Tibial artery (tissue), 4 donors: ENCODE results near the gene ACOT7.
A peak's percentile ranks its signal among the peaks of the same experiment; 100 is the strongest.

ENCODE experiments used
- DNase-seq, 2 donors: peaks; one replicate each; pipeline ENCODE4 v3.0.0-alpha.2; 2019
- H3K27ac ChIP-seq, 2 donors: fragments of 200-600 bp; sonication (generic) in 1 of 2; 1 replicate in 1 of 2; 2 replicates in 1 of 2; pipeline ENCODE4 v1.5.1; 2018 to 2019; ENCODE audit warnings: mild to moderate bottlenecking in 1 of 2
- H3K27me3 ChIP-seq, 2 donors: fragments of 200-600 bp; sonication (generic) in 1 of 2; one replicate each; pipeline versions ENCODE4 v1.5.1 to v1.6.0; 2016 to 2019
- H3K36me3 ChIP-seq, 3 donors: fragments of 200-600 bp; sonication (generic) in 2 of 3; one replicate each; pipeline ENCODE4 v1.5.1; 2016 to 2019; ENCODE audit warnings: mild to moderate bottlenecking in 2 of 3
- H3K4me1 ChIP-seq, 4 donors: fragments of 200-600 bp; sonication (generic) in 2 of 4; 1 replicate in 3 of 4; 2 replicates in 1 of 4; pipeline ENCODE4 v1.5.1; 2016 to 2019
- H3K4me3 ChIP-seq, 2 donors: fragments of 200-600 bp; sonication (generic) in 1 of 2; 1 replicate in 1 of 2; 2 replicates in 1 of 2; pipeline ENCODE4 v1.5.1; 2018 to 2019; ENCODE audit warnings: mild to moderate bottlenecking in 2 of 2
- H3K9me3 ChIP-seq, 3 donors: fragments of 200-600 bp; sonication (generic) in 1 of 3; one replicate each; pipeline ENCODE4 v1.5.1; 2016 to 2019
- CTCF ChIP-seq, 2 experiments: fragments of 200-600 bp in 1 of 2; fragments of 450-650 bp in 1 of 2; IDR thresholded peaks; one replicate each; pipeline ENCODE4 v1.5.1; 2017 to 2019; ENCODE audit warnings: antibody characterized with exemption in 2 of 2, mild to moderate bottlenecking in 1 of 2, moderate library complexity in 1 of 2
- intact Hi-C: fragments of 100-400 bp; cut with DNase I; formaldehyde crosslinking; loops from one replicate; pipeline ENCODE4 v1.15.0; 2023; ENCODE audit warnings: low total_unique reads

ACOT7 gene

GRCh38 chr1:6260961-6261614 is 132.5 kb downstream of the ACOT7 start, which contains the start of gene GPR153:
Gene GPR153, minus strand, starts transcription at chr1:6261098. Its CDS starts 6,193 bp downstream, at chr1:6254905.
- no peak for TF ChIP-seq CTCF (IDR thresholded peaks at IDR 0.05)
- Histone ChIP-seq H3K27ac (peak within 1 kb of the TSS in 1 of 2 donors; percentile 38), H3K27me3 (peaks cover 0 to 76% of the 10 kb centered on the region in 2 donors), H3K36me3 (no peaks in the 10 kb centered on the region), H3K4me1 (peaks cover 0 to 28% (median 14%) of the 10 kb centered on the region in 4 donors), H3K9me3 (no peaks in the 10 kb centered on the region), H3K4me3 (peak within 1 kb of the TSS; percentile 41 to 45)
- no peak for DNase-seq
- intact Hi-C loops, result no loop called here

- H3K27me3 ChIP-seq, result peaks cover 0 to 76% of the 10 kb centered on the region in 2 donors
- no peak overlapping the region for H3K27ac ChIP-seq
- peaks cover 0 to 28% (median 14%) of the 10 kb centered on the region in 4 donors for H3K4me1 ChIP-seq
- no peak for DNase-seq
- TF ChIP-seq CTCF (IDR thresholded peaks at IDR 0.05), result no peak
- no peaks in the 10 kb centered on the region for H3K9me3 ChIP-seq
- H3K36me3 ChIP-seq, result no peaks in the 10 kb centered on the region
- H3K4me3 ChIP-seq, result peak overlapping the region; percentile 41 to 45
- intact Hi-C loops, result no loop called here
Measured at GRCh38 chr1:6260433-6260934, 133.1 kb downstream of the ACOT7 start.

GRCh38 chr1:6259491-6260362 is 133.8 kb downstream of the ACOT7 start:
- Histone ChIP-seq H3K27ac (no peak overlapping the region), H3K4me1 (peaks cover 0 to 28% (median 14%) of the 10 kb centered on the region in 4 donors), H3K27me3 (peaks cover 0 to 74% of the 10 kb centered on the region in 2 donors), H3K36me3 (no peaks in the 10 kb centered on the region), H3K4me3 (peak overlapping the region; percentile 41 to 45), H3K9me3 (no peaks in the 10 kb centered on the region)
- TF ChIP-seq CTCF (IDR thresholded peaks at IDR 0.05), result no peak
- DNase-seq, result peak; percentile 83
- intact Hi-C loops, result no loop called here

- H3K27me3 ChIP-seq, result peaks cover 0 to 71% of the 10 kb centered on the region in 2 donors
- peaks cover 0 to 28% (median 14%) of the 10 kb centered on the region in 4 donors for H3K4me1 ChIP-seq
- H3K4me3 ChIP-seq, result no peak overlapping the region
- intact Hi-C loops, result no loop called here
- peaks cover 0 to 5% (median 0%) of the 10 kb centered on the region in 3 donors for H3K36me3 ChIP-seq
- no peak for DNase-seq
- TF ChIP-seq CTCF (IDR thresholded peaks at IDR 0.05), result no peak
- H3K9me3 ChIP-seq, result no peaks in the 10 kb centered on the region
- H3K27ac ChIP-seq, result no peak overlapping the region
Measured at GRCh38 chr1:6258675-6259074, 134.9 kb downstream of the ACOT7 start.

GRCh38 chr1:6257541-6258069 is 136.0 kb downstream of the ACOT7 start:
- H3K27me3 ChIP-seq, result peaks cover 0 to 70% of the 10 kb centered on the region in 2 donors
- intact Hi-C loops, result no loop called here
- no peaks in the 10 kb centered on the region for H3K9me3 ChIP-seq
- peaks cover 0 to 5% (median 0%) of the 10 kb centered on the region in 3 donors for H3K36me3 ChIP-seq
- H3K4me3 ChIP-seq, result no peak overlapping the region
- H3K27ac ChIP-seq, result no peak overlapping the region
- no peak for TF ChIP-seq CTCF (IDR thresholded peaks at IDR 0.05)
- H3K4me1 ChIP-seq, result peaks cover 0 to 25% (median 14%) of the 10 kb centered on the region in 4 donors
- no peak for DNase-seq
